NCI-H1694 treated with DMSO at 0.1 percent for 48 hours (cell line): ENCODE results near the gene CPED1.
A peak's percentile ranks its signal among the peaks of the same experiment; 100 is the strongest.

Source experiments
- DNase-seq: peaks from one replicate; lab custom pipeline; 2025; lab: John Stamatoyannopoulos, UW

CPED1 gene

GRCh38 chr7:121323515-121324302 is 335.2 kb downstream of the CPED1 start:
- no peak for DNase-seq

DNA sequence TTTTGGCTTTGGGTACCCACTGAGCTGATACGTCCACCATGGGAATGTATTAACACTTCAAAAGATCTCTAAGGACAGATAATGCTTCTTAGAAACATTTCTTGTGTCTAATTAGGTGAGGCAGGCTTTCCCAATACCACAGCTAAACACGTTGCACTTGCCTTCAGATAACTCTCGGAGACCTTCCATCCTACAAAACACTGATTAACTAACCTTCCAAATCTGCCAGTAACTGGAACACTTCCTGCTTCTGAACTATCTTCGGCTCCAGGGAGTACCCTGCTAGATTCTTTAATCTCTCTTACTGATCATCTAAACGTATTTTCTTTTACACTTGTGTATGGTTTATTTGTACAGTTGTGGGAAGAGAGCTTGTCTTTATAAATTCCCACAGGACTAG is 339.2 kb downstream of the CPED1 start:
- DNase-seq = no peak

DNA sequence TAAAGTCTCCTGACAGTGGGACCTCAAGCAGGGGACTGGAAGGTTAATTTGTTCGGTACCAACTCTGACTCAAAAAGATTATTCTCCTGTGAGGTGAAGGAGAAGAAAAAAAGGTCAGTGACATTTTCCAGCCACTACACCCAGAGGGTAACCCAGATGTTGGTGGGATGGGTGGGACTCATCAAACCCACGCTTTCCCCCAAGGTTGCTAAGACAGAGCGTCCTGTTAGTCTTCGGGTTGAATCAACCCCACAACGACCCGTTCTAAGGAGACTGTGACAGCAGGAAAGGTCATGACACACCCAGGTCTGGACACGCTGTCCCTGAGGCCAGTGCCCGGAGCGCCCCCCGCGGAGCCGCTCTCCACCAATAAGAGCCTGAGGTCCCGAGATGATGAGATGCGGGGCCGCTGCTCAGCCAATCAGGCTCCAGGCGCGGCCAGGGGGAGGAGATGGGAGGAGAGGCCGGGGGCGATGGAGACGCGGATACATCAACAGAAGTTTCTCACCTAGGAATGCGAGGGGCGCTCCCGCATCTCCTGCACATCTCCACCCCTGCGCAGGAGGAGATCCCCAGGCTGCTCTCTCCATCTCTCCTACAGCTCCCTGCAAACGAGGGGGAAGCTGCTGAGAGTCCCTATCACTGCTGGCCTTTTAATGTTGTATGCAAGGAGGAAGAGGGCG is 340.1 kb downstream of the CPED1 start, which contains the start of gene WNT16:
Gene WNT16 (plus strand): TSS at position 493 of the 683 bp plus-strand sequence. CDS start 293 bp downstream, outside the sequence.
- DNase-seq = no peak

DNA sequence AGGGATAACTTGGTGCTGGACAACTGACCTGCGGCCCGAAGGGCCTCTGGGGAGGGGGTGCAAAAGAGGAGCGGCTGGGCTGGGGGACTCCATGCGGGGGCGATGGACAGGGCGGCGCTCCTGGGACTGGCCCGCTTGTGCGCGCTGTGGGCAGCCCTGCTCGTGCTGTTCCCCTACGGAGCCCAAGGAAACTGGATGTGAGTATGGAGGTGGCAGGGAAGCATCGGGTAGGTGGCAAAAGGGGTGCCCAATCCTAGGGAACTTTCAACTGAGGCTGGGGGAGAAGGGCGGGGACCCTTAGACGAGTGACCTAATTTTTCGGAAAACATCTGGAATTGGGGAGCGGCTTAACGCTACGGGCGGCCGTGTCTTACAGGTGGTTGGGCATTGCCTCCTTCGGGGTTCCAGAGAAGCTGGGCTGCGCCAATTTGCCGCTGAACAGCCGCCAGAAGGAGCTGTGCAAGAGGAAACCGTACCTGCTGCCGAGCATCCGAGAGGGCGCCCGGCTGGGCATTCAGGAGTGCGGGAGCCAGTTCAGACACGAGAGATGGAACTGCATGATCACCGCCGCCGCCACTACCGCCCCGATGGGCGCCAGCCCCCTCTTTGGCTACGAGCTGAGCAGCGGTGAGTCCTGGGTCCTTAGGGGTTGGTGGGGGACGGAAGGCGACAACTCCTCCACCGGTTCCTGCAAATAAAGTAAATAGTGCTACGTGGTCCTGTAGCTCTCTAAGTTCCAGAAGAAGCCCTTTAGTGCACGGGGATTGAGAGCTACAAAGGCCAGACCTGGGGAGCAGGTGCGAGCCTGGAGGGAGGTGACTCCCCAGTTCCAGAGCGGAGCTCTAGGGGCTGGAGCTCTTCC is 340.9 kb downstream of the CPED1 start:
- DNase-seq = peak; percentile 50

- peak; percentile 66 for DNase-seq
These were observed 341.7 kb downstream of the CPED1 start for GRCh38 chr7:121330053-121330833.

- no peak for DNase-seq
These were observed 342.5 kb downstream of the CPED1 start for GRCh38 chr7:121331048-121331447.

GRCh38 chr7:121331574-121331973 is 343.1 kb downstream of the CPED1 start:
- DNase-seq = no peak

- DNase-seq = no peak
These were observed 345.9 kb downstream of the CPED1 start for GRCh38 chr7:121334376-121334775.

DNA sequence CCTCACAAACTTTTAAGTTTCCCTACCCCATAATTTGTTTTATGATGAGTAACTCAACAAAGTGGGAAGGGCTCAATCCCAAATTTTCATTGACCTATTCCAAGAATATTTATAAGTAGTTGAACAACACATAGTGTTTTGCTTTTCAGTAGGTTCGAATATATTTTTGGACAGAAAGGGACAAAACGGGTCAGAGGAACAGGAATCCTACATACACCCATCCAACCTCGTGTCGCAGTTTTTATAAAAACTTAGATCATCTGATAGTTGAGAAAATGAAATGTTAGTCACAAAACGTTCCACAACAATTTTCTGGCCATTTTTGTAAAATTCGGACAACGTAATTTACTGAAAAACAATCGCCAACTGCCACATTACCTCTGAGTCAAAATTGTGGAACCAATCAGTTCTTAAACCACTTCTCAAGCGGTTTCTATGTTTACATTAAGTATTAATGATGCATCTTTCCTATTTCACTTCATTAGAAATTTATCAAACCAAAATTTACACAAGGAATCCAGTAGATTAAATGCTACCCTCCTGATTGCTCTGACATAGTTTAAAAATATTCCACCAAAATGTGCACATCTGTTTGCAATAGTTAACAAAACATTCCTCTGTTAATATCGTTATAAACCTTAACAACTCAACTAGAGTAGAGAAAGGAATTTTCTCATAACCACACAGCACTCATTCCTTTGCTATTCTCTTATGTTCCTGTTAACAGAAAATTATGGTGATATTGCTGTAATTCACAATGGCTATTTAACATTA is 346.6 kb downstream of the CPED1 start:
- no peak for DNase-seq

- no peak for DNase-seq
These were observed 348.1 kb downstream of the CPED1 start for GRCh38 chr7:121336579-121336978.

GRCh38 chr7:121337398-121337797 is 348.9 kb downstream of the CPED1 start:
- DNase-seq = peak; percentile 64

GRCh38 chr7:121339082-121339481 is 350.6 kb downstream of the CPED1 start:
- no peak for DNase-seq

DNA sequence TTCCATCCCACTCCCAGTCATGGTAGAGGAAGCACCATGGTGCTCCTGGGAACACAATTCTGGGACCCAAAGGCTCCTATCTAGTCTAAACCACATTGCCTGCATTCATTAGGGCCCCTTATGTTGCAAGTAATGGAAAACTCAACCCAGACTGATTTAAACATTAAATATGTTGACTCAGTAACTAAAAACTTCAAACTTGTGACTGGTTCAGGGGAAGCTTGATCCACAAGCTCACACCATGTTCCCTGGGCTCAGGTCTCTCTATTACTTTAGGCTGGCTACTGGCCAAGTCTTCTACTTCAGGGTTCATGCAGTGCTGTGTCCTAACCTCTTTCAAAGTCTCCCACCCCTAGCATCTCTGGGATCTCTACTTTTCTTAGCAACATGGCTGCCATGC is 353.4 kb downstream of the CPED1 start:
- DNase-seq = no peak

DNA sequence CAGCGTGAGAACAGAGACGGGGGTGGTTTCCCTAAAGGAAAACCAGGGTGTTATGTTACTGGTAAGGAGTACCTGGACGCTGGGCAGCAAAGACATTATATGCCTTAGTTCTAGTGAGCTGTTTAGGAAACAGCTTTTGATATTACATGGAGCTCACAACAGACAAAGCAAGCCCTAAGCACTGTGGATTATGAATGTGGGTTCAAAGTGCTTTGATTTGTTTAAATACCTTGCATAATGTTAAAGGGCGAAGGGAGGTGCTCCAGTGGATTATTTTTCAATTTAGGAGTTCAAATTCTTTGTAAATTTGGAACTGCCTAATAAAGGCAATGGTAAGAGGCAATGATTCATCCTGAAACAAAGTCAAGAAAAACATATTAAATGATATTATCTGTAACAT is 354.1 kb downstream of the CPED1 start:
- no peak for DNase-seq

GRCh38 chr7:121343302-121343701 is 354.8 kb downstream of the CPED1 start:
- no peak for DNase-seq

DNA sequence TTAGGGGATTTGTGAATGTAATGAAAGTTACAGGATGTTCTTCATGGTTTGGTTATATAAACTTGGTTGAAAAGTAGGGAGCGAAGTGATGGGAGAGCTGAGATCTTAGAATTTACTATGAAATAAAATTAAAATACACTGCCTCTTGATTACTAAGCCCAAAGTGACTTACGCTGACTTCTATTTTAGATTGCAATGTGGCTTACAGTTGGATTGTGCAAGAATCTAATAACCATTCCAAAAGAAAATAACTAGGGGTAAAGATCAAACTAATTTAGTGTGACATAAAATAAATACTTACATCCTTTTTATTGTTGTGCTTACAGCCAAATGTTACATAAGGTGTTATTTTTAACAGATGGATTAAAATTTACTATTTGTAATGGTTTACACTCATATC is 355.6 kb downstream of the CPED1 start:
- DNase-seq = no peak

- DNase-seq = no peak
These were observed 356.0 kb downstream of the CPED1 start for GRCh38 chr7:121344497-121344896.
